NCI-H1105 treated with DMSO at 0.1 percent for 48 hours (cell line): ENCODE measurements around the gene XRCC5.
"Not testable (repeated sequence)": the region's sequence is repeated elsewhere in the genome, so short reads cannot be mapped to it uniquely, and the experiment has no call there.

Experiments used
- DNase-seq: peaks from one replicate; lab custom pipeline; 2025; lab: John Stamatoyannopoulos, UW

The XRCC5 gene

GRCh38 chr2:216201692-216202306, 92.7 kb downstream of the XRCC5 start:
- DNase-seq = no peak

- no peak for DNase-seq
Measured at GRCh38 chr2:216202626-216203250, 93.6 kb downstream of the XRCC5 start.

GRCh38 chr2:216205486-216205885, 96.3 kb downstream of the XRCC5 start:
- DNase-seq = no peak

GRCh38 chr2:216206041-216206703, 97.0 kb downstream of the XRCC5 start:
- no peak for DNase-seq

- DNase-seq = no peak
Measured at GRCh38 chr2:216206821-216207220, 97.7 kb downstream of the XRCC5 start.

- not testable (repeated sequence) for DNase-seq
Measured at GRCh38 chr2:216208661-216209060, 99.5 kb downstream of the XRCC5 start.

GRCh38 chr2:216210701-216211540, 101.8 kb downstream of the XRCC5 start:
- no peak for DNase-seq

GRCh38 chr2:216211614-216212145, 102.5 kb downstream of the XRCC5 start:
- DNase-seq = no peak

- no peak for DNase-seq
Measured at GRCh38 chr2:216214768-216215167, 105.6 kb downstream of the XRCC5 start.

- no peak for DNase-seq
Measured at GRCh38 chr2:216215658-216216390, 106.7 kb downstream of the XRCC5 start.

- no peak for DNase-seq
Measured at GRCh38 chr2:216216951-216217903, 108.1 kb downstream of the XRCC5 start.

GRCh38 chr2:216217904-216218260, 108.7 kb downstream of the XRCC5 start:
- no peak for DNase-seq

GRCh38 chr2:216219861-216220260, 110.7 kb downstream of the XRCC5 start:
- DNase-seq = no peak

GRCh38 chr2:216220976-216221375, 111.8 kb downstream of the XRCC5 start:
- no peak for DNase-seq

- no peak for DNase-seq
Measured at GRCh38 chr2:216221811-216222210, 112.7 kb downstream of the XRCC5 start.

- no peak for DNase-seq
Measured at GRCh38 chr2:216222650-216223352, 113.7 kb downstream of the XRCC5 start.

- DNase-seq = no peak
Measured at GRCh38 chr2:216224388-216224787, 115.2 kb downstream of the XRCC5 start.

GRCh38 chr2:216229277-216229914, 120.2 kb downstream of the XRCC5 start:
- no peak for DNase-seq

GRCh38 chr2:216231867-216232266, 122.7 kb downstream of the XRCC5 start:
- no peak for DNase-seq
